D721Med (cell line): ENCODE data around the gene CALHM2.

Experiments used
- DNase-seq: peaks from one replicate; pipeline ENCODE4 v3.0.0; 2011; ENCODE audit warnings: low spot score; ENCODE audit not compliant: insufficient read length
- FAIRE-seq: peaks from 2 replicates; lab custom pipeline; 2011; peaks lifted over from hg19 to GRCh38; lab: Jason Lieb, UNC
- CTCF ChIP-seq: IDR thresholded peaks from 2 replicates; pipeline ENCODE4 v1.5.1; 2012; ENCODE audit warnings: mild to moderate bottlenecking, control low read depth; ENCODE audit not compliant: insufficient read depth; ENCODE audit errors: missing control alignments

CALHM2 gene

GRCh38 chr10:103433858-103434257 lies 18.3 kb downstream of the CALHM2 start:
- FAIRE-seq (no peak), DNase-seq (no peak)
- no peak for TF ChIP-seq CTCF

GRCh38 chr10:103431902-103432301 lies 20.3 kb downstream of the CALHM2 start:
- no peak for TF ChIP-seq CTCF
- no peak for DNase-seq
- FAIRE-seq: no peak

- no peak for DNase-seq
- TF ChIP-seq CTCF: no peak
- FAIRE-seq: no peak
Measured at GRCh38 chr10:103429647-103430046, 22.5 kb downstream of the CALHM2 start.

- TF ChIP-seq CTCF: no peak
- FAIRE-seq (peak; percentile 6), DNase-seq (no peak)
Measured at GRCh38 chr10:103428989-103429643, 23.1 kb downstream of the CALHM2 start.

- no peak for FAIRE-seq
- TF ChIP-seq CTCF: no peak
- DNase-seq: no peak
Measured at GRCh38 chr10:103427866-103428265, 24.3 kb downstream of the CALHM2 start.

GRCh38 chr10:103423748-103424147 lies 28.4 kb downstream of the CALHM2 start:
- DNase-seq (no peak), FAIRE-seq (no peak)
- no peak for TF ChIP-seq CTCF

GRCh38 chr10:103419101-103419500 lies 33.1 kb downstream of the CALHM2 start:
- DNase-seq (no peak), FAIRE-seq (no peak)
- no peak for TF ChIP-seq CTCF
